SU-DHL-6 (cell line): ENCODE data around the gene MICAL2.

Experiments used
- H2AFZ ChIP-seq: fragments of 200-600 bp; sonication (generic); 2 replicates; pipeline ENCODE4 v1.6.1; 2014; ENCODE audit warnings: low read depth, mild to moderate bottlenecking, moderate library complexity, mixed read lengths, antibody characterized with exemption, low read length; ENCODE audit not compliant: severe bottlenecking
- H3F3A ChIP-seq: fragments of 200-600 bp; shearing (Covaris generic); 2 replicates; pipeline ENCODE4 v1.6.0; 2016; ENCODE audit warnings: antibody characterized with exemption, mild to moderate bottlenecking; ENCODE audit not compliant: insufficient read depth
- H3K27ac ChIP-seq: fragments of 200-600 bp; sonication (generic); 2 replicates; pipeline ENCODE4 v1.5.1; 2016; ENCODE audit warnings: low read depth, mild to moderate bottlenecking, low read length, moderate library complexity, mixed read lengths
- H3K27me3 ChIP-seq: fragments of 200-600 bp; sonication (generic), shearing (Covaris generic); 2 replicates; pipeline ENCODE4 v1.6.0; 2014; ENCODE audit warnings: mild to moderate bottlenecking, low read length
- H3K36me3 ChIP-seq: fragments of 200-600 bp; sonication (generic); 2 replicates; pipeline ENCODE4 v1.6.1; 2014; ENCODE audit warnings: mild to moderate bottlenecking, low read length, mixed read lengths
- H3K4me2 ChIP-seq: fragments of 300-600, 200-600 bp; shearing (Covaris generic), sonication (generic); 2 replicates; pipeline ENCODE4 v1.6.0; 2014; ENCODE audit warnings: low read length, low read depth, mild to moderate bottlenecking; ENCODE audit not compliant: poor library complexity, severe bottlenecking
- H3K4me3 ChIP-seq: fragments of 200-600 bp; sonication (generic); 2 replicates; pipeline ENCODE4 v1.5.1; 2014; ENCODE audit warnings: antibody characterized with exemption, low read length, mild to moderate bottlenecking, mixed read lengths; ENCODE audit not compliant: insufficient read depth, poor library complexity, severe bottlenecking
- H3K79me2 ChIP-seq: fragments of 200-600 bp; sonication (generic); 2 replicates; pipeline ENCODE4 v1.6.1; 2014; ENCODE audit warnings: mild to moderate bottlenecking, low read length, moderate library complexity; ENCODE audit not compliant: insufficient read depth
- H3K9ac ChIP-seq: fragments of 200-600 bp; sonication (generic); 2 replicates; pipeline ENCODE4 v1.7.0; 2014; ENCODE audit warnings: mild to moderate bottlenecking, low read length
- H3K9me2 ChIP-seq: fragments of 200-600 bp; sonication (generic); replicated peaks from 2 replicates; pipeline ENCODE4 v1.6.1; 2014; ENCODE audit warnings: low read length; ENCODE audit not compliant: insufficient read depth
- H3K9me3 ChIP-seq: fragments of 200-600 bp; sonication (generic); 2 replicates; pipeline ENCODE4 v1.6.1; 2014; ENCODE audit warnings: low read length, mixed read lengths; ENCODE audit not compliant: insufficient read depth
- H4K20me1 ChIP-seq: fragments of 200-600 bp; sonication (generic); 2 replicates; pipeline ENCODE4 v1.6.1; 2014; ENCODE audit warnings: low read depth, mild to moderate bottlenecking, antibody characterized with exemption, low read length, moderate library complexity, mixed read lengths
- EZH2phosphoT487 ChIP-seq: fragments of 200-600 bp; sonication (generic), shearing (Covaris generic); conservative IDR thresholded peaks from 2 replicates; pipeline ENCODE4 v1.6.1; 2018; ENCODE audit warnings: mild to moderate bottlenecking, antibody characterized with exemption, low read length, moderate library complexity, mixed read lengths
- TF ChIP-seq, protein P1 (sequence below): fragments of 200-600 bp; sonication (generic); IDR thresholded peaks from one replicate; pipeline ENCODE4 v1.5.1; 2017; ENCODE audit warnings: antibody characterized with exemption, mild to moderate bottlenecking, low read length, moderate library complexity; ENCODE audit not compliant: insufficient read depth, poor library complexity, severe bottlenecking

Gene MICAL2

DNA sequence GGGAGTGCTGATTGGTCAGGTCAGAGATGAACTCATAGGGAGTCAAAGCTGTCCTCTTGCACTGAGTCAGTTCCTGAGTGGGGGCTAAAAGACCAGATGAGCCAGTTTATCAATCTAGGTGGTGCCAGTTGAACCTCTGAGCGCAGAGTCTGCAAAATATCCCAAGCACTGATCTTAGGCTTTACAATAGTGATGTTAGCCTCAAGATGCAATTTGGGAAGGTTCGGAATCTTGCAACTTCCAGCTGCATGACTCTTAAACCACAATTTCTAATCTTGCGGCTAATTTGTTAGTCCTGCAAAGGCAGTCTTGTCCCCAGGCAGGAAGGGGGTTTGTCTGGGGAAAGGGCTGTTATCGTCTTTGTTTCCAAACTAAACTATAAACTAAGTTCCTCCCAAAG, 174.7 kb downstream of the MICAL2 start:
- Histone ChIP-seq H2AFZ (no peak overlapping the region), H3F3A (no peaks in the 10 kb centered on the region), H3K9me3 (no peaks in the 10 kb centered on the region), H3K36me3 (no peaks in the 10 kb centered on the region), H3K4me3 (no peak overlapping the region), H4K20me1 (no peaks in the 10 kb centered on the region), H3K9ac (no peak overlapping the region), H3K27ac (no peak overlapping the region), H3K27me3 (no peaks in the 10 kb centered on the region; the same call in 1 of the 2 replicates), H3K9me2 (no peaks in the 10 kb centered on the region), H3K4me2 (no peak overlapping the region), H3K79me2 (no peaks in the 10 kb centered on the region)
- TF ChIP-seq, protein P1, sequence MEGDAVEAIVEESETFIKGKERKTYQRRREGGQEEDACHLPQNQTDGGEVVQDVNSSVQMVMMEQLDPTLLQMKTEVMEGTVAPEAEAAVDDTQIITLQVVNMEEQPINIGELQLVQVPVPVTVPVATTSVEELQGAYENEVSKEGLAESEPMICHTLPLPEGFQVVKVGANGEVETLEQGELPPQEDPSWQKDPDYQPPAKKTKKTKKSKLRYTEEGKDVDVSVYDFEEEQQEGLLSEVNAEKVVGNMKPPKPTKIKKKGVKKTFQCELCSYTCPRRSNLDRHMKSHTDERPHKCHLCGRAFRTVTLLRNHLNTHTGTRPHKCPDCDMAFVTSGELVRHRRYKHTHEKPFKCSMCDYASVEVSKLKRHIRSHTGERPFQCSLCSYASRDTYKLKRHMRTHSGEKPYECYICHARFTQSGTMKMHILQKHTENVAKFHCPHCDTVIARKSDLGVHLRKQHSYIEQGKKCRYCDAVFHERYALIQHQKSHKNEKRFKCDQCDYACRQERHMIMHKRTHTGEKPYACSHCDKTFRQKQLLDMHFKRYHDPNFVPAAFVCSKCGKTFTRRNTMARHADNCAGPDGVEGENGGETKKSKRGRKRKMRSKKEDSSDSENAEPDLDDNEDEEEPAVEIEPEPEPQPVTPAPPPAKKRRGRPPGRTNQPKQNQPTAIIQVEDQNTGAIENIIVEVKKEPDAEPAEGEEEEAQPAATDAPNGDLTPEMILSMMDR: no peak
- no peak for TF ChIP-seq EZH2phosphoT487

DNA sequence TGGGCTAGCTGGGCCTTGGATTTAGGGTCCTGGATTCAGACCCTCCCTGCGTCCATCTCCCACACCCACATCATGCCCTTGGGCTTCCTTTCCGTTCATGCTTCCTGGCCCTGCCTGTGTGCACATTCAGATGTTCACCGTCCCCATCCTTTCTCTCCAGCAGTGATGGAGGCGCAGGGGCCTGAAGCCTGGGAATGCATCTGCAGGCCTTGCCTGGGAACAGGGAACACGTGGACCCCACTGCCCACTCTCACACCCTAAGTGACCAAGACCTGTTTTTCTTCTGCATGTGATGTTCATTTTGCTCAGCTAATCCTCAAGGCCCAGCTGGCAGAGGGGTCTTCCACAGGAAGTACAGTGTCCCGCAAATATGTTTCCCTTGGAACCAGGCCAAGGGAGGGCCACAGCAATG, 175.4 kb downstream of the MICAL2 start:
- H3F3A ChIP-seq: no peaks in the 10 kb centered on the region
- no peaks in the 10 kb centered on the region for H3K9me3 ChIP-seq
- no peak overlapping the region for H3K4me3 ChIP-seq
- no peak overlapping the region for H3K27ac ChIP-seq
- H3K36me3 ChIP-seq: no peaks in the 10 kb centered on the region
- H3K4me2 ChIP-seq: no peak overlapping the region
- no peaks in the 10 kb centered on the region for H3K79me2 ChIP-seq
- TF ChIP-seq EZH2phosphoT487: no peak
- TF ChIP-seq, protein P1: no peak
- H3K9me2 ChIP-seq: no peaks in the 10 kb centered on the region
- no peak overlapping the region for H3K9ac ChIP-seq
- H3K27me3 ChIP-seq: no peaks in the 10 kb centered on the region; the same call in 1 of the 2 replicates
- no peaks in the 10 kb centered on the region for H4K20me1 ChIP-seq
- H2AFZ ChIP-seq: no peak overlapping the region

DNA sequence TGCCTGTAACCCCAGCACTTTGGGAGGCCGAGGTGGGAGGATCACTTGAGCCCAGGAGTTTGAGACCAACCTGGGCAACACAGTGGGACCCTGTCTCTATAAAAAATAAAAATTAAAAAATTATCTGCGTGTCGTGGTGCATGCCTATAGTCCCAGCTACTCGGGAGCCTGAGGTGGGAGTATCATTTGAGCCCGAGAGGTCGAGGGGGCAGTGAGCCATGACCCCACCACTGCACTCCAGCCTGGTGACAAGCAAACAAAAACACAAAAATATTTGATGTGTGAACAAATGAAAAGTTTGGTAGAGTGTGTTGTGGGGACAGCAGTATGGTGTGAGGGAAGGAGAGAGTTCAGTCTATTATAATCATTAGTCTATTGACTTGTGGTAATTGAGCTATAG, 176.2 kb downstream of the MICAL2 start:
- Histone ChIP-seq H3K9me3 (no peaks in the 10 kb centered on the region), H3K4me3 (no peak overlapping the region), H3F3A (no peaks in the 10 kb centered on the region), H3K79me2 (no peaks in the 10 kb centered on the region), H3K4me2 (no peak overlapping the region), H4K20me1 (no peaks in the 10 kb centered on the region), H3K36me3 (no peaks in the 10 kb centered on the region), H3K27me3 (no peaks in the 10 kb centered on the region; the same call in 1 of the 2 replicates), H3K27ac (no peak overlapping the region), H3K9me2 (no peaks in the 10 kb centered on the region), H3K9ac (no peak overlapping the region), H2AFZ (no peak overlapping the region)
- no peak for TF ChIP-seq EZH2phosphoT487
- TF ChIP-seq, protein P1: no peak
